Motor neuron (in vitro differentiated cells): ENCODE data around the gene PLEKHO2. TPM values are rescaled to one million over a fixed set of nuclear protein-coding genes. Genes with fewer than 3 reads are reported as not detected.

Experiments
- ATAC-seq, 8 experiments: fragments of 200-7000 bp; cut with Tn5 transposase; replicated peaks in 6 of 8; 2 replicates each; pipeline ENCODE4 v1.8.0; 2021; ENCODE audit warnings: mild to moderate bottlenecking in 8 of 8, moderate library complexity in 8 of 8
- H3K27ac ChIP-seq, 2 donors: fragments of 250-450 bp; sonication (Bioruptor Pico); 2 replicates each; pipeline ENCODE4 v1.9.0; 2021; ENCODE audit warnings: antibody characterized with exemption in 2 of 2, mild to moderate bottlenecking in 2 of 2, moderate library complexity in 1 of 2
- H3K4me1 ChIP-seq, 2 donors: fragments of 250-450 bp; sonication (Bioruptor Pico); replicated peaks in 1 of 2; 2 replicates each; pipeline ENCODE4 v1.6.1; 2021; ENCODE audit warnings: antibody characterized with exemption in 2 of 2, mild to moderate bottlenecking in 2 of 2, moderate library complexity in 1 of 2
- H3K4me3 ChIP-seq, 5 donors: fragments of 250-450 bp; sonication (Bioruptor Pico); 2 replicates each; pipeline ENCODE4 v1.9.0; 2021; ENCODE audit warnings: antibody characterized with exemption in 5 of 5, mild to moderate bottlenecking in 5 of 5, moderate library complexity in 4 of 5
- WGBS, 10 experiments: fragments of 450-650 bp; shearing (Covaris generic); methylation state at CpG; one replicate each; pipeline ENCODE4 v1.0.0; 2022; 5-methylcytosine and 5-hydroxymethylcytosine counted together
- in situ Hi-C, 9 experiments: fragments of 400-800 bp; cut with MboI; loops; one replicate each; pipeline ENCODE4 v1.15.0; 2021; ENCODE audit warnings: low sequenced_read_pairs in 9 of 9, low pct_unique_long_range_greater_than_20kb in 2 of 9; ENCODE audit not compliant: unreplicated experiment in 9 of 9
- total RNA-seq, 8 experiments: library from RNA; unstranded; fragments of 300-600 nt; gene quantifications; 2 replicates each; pipeline versions ENCODE4 v1.2.3 to v1.2.4, GENCODE V29; 2022

Gene PLEKHO2
- total RNA-seq, 8 experiments from 2014 or later, result 2.3 to 57.2 (median 6.5) TPM

DNA sequence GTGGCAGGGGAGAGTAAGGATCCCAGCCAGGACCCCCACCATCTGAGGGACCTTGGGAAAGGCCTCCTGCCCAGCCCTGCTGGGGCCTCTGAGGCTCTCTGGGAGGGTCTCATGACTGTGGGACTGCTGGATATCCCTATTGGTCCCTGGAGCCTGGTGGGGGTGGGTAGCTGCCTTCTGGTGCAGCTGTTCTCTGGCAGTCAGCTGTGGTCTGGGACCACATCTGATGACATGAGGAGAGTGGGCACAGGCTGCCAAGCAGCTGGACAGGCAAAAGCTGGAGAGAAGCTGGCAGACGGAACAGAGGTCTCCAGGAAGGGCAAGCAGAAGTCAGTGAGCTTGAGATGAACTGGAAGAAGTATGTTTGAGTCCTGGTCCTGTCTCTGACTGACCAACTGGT is 22.4 kb downstream of the PLEKHO2 start:
- no peak for ATAC-seq
- H3K4me1 ChIP-seq, result peaks cover 12 to 18% of the 10 kb centered on the region in 2 donors
- WGBS, 10 experiments, result 100% methylated on average over 1 of the region's 1 CpG; no CpG with 5 or more reads in 9 of the 10 experiments

GRCh38 chr15:64865126-64865997 is 23.6 kb downstream of the PLEKHO2 start:
- Histone ChIP-seq H3K4me1 (peaks cover 12 to 18% of the 10 kb centered on the region in 2 donors), H3K27ac (no peak overlapping the region), H3K4me3 (no peak overlapping the region)
- peak in 1 of 8 experiments; percentile 0 for ATAC-seq
- 90 to 100% (median 98%) methylated on average over 1 to 6 of the region's 12 CpGs; no CpG with 5 or more reads in 4 of the 10 experiments for WGBS, 10 experiments
- in situ Hi-C loops, result no loop called here

More for the DNA sequence above, 22.4 kb downstream of the PLEKHO2 start:
- no peak overlapping the region for H3K4me3 ChIP-seq
- in situ Hi-C loops, result no loop called here
- no peak overlapping the region for H3K27ac ChIP-seq

GRCh38 chr15:64865998-64866520 is 24.3 kb downstream of the PLEKHO2 start:
- in situ Hi-C loops, result no loop called here
- H3K4me1 ChIP-seq, result peaks cover 12 to 18% of the 10 kb centered on the region in 2 donors
- H3K4me3 ChIP-seq, result no peak overlapping the region
- 20 to 64% (median 51%) methylated on average over 1 to 4 of the region's 6 CpGs; no CpG with 5 or more reads in 7 of the 10 experiments for WGBS, 10 experiments
- peak overlapping the region in 1 of 2 donors; percentile 4 for H3K27ac ChIP-seq
- peak; percentile 1 to 94 (median 88) for ATAC-seq

DNA sequence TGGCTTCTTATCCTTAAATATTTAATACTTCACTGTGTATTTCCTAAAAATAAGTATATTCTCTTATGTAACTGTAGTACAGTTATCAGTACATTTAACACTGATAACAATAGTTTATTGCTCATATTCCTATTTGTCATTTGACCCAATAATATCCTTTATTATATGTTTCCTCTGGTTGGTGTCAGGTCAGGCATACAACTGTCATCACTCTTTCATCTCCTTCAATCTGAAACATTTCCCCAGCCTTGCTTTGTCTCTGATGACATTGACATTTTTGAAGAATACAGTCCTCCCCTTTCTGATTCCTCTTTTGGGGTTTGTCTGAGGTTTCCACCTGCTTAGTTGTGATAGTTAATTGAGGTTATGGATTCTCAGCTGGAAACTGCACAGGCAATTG is 27.8 kb downstream of the PLEKHO2 start:
- Histone ChIP-seq H3K4me3 (no peak overlapping the region), H3K4me1 (peaks cover 15 to 19% of the 10 kb centered on the region in 2 donors), H3K27ac (no peak overlapping the region)
- in situ Hi-C loops, result no loop called here
- ATAC-seq, result no peak

- H3K27ac ChIP-seq, result no peak overlapping the region
- peaks cover 19 to 27% of the 10 kb centered on the region in 2 donors for H3K4me1 ChIP-seq
- no peak overlapping the region for H3K4me3 ChIP-seq
- in situ Hi-C loops, result no loop called here
- ATAC-seq, result no peak
- 92 to 100% (median 93%) methylated on average over 2 to 6 of the region's 9 CpGs; no CpG with 5 or more reads in 6 of the 10 experiments for WGBS, 10 experiments
Observed at GRCh38 chr15:64870353-64870752, 28.6 kb downstream of the PLEKHO2 start.

DNA sequence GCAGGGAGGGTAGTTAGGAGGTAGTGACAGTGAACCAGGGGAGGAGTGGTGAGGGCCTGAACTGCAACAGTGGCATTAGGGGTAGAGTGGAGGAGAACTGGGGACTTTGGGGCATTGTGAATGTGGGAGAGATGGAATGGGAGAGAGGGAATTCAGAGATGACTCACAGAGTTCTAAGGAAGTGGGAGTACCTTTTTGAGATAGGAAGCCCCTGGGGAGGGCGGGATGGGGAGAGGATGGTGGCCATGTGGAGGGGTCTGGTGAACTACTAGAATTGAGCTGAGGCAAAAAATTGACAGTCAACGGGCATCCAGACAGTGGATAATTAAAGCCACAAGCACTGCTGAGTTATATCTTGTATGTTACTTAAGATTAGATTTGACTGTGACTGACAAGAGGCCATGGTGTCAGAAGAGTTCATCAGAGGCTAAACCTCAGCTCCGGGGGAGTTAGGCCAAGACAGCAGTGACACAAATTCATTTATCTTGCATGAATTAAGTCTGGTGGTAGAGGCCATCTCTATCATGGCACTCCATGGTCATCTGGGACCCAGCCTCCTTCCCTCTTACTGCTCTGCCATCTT is 34.0 kb downstream of the PLEKHO2 start:
- in situ Hi-C loops, result no loop called here
- H3K27ac ChIP-seq, result no peak overlapping the region
- H3K4me3 ChIP-seq, result no peak overlapping the region
- H3K4me1 ChIP-seq, result peaks cover 7 to 10% of the 10 kb centered on the region in 2 donors
- WGBS, 10 experiments, result 17 to 100% (median 60%) methylated on average over 1 of the region's 3 CpGs; no CpG with 5 or more reads in 6 of the 10 experiments
- no peak for ATAC-seq

GRCh38 chr15:64877435-64877834 is 35.7 kb downstream of the PLEKHO2 start:
- Histone ChIP-seq H3K27ac (no peak overlapping the region), H3K4me3 (no peak overlapping the region), H3K4me1 (peaks cover 7 to 10% of the 10 kb centered on the region in 2 donors)
- in situ Hi-C loops, result no loop called here
- WGBS, 10 experiments, result 80% methylated on average over 2 of the region's 3 CpGs; no CpG with 5 or more reads in 9 of the 10 experiments
- ATAC-seq, result peak in 2 of 8 experiments; percentile 9 to 39

- Histone ChIP-seq H3K4me3 (no peak overlapping the region), H3K27ac (no peak overlapping the region), H3K4me1 (peaks cover 7 to 10% of the 10 kb centered on the region in 2 donors)
- no peak for ATAC-seq
- in situ Hi-C loops, result no loop called here
- 42 to 96% (median 80%) methylated on average over 1 to 7 of the region's 8 CpGs; no CpG with 5 or more reads in 3 of the 10 experiments for WGBS, 10 experiments
Observed at GRCh38 chr15:64878705-64879104, 37.0 kb downstream of the PLEKHO2 start.

GRCh38 chr15:64883100-64883581 is 41.4 kb downstream of the PLEKHO2 start:
- in situ Hi-C loops, result no loop called here
- Histone ChIP-seq H3K4me1 (peaks cover 0 to 5% of the 10 kb centered on the region in 2 donors), H3K4me3 (no peak overlapping the region), H3K27ac (no peak overlapping the region)
- ATAC-seq, result no peak
- 33 to 100% (median 67%) methylated on average over 1 to 4 of the region's 5 CpGs; no CpG with 5 or more reads in 2 of the 10 experiments for WGBS, 10 experiments

DNA sequence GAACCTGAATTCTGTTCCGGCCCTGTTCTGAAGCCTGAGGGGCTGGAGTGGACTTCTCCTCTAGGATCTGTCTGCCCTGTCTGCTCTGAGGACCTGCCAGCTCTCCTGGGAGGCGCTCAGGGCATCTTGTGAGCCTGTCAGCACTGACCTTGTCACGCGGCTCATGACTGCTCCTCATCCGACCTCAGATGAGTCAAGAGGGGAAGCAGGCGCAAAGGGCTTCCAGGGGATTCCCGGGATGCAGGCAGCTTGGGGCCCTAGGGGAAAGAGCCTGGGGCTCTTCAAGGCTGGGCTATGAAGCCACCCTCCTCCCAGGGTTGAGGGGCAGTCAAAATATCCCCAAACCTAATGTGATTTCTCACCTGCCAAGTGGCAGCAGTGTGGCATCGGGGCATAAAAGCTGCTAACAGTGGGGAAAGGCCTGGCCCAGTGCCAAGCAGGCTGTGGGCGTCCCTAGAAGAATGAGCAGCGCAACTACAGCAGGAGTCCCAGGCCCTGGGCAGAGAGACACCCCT is 42.3 kb downstream of the PLEKHO2 start:
- H3K4me3 ChIP-seq, result no peak overlapping the region
- in situ Hi-C loops, result no loop called here
- peaks cover 0 to 5% of the 10 kb centered on the region in 2 donors for H3K4me1 ChIP-seq
- WGBS, 10 experiments, result 0 to 100% (median 44%) methylated on average over 1 to 6 of the region's 10 CpGs; no CpG with 5 or more reads in 4 of the 10 experiments
- ATAC-seq, result peak; percentile 67 to 97 (median 94)
- H3K27ac ChIP-seq, result no peak overlapping the region

DNA sequence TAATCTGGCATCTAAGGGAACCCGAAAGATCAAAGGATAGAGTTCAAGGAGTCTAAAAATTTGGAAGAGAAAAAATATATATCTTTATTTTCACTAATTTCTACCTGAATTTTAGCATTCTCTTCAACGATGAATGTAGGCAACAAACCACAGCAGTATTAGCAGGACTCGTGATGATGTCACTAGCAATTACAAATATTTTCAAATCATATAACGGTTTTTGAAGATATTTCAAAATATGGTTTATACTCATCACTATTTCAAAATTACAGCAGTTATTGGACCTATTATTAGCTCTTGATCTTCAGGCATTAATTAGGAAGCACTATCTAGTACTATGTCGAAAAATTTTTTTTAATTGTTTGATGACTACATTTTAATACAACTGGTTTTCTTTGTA is 43.0 kb downstream of the PLEKHO2 start:
- in situ Hi-C loops, result no loop called here
- ATAC-seq, result no peak
- H3K27ac ChIP-seq, result no peak overlapping the region
- peaks cover 0 to 5% of the 10 kb centered on the region in 2 donors for H3K4me1 ChIP-seq
- no peak overlapping the region for H3K4me3 ChIP-seq
- 56 to 100% (median 92%) methylated on average over 4 to 5 of the region's 5 CpGs; no CpG with 5 or more reads in 1 of the 10 experiments for WGBS, 10 experiments

- Histone ChIP-seq H3K4me3 (no peak overlapping the region), H3K4me1 (peaks cover under 1 to 5% of the 10 kb centered on the region in 2 donors), H3K27ac (no peak overlapping the region)
- WGBS, 10 experiments, result 80 to 100% (median 96%) methylated on average over 1 to 2 of the region's 6 CpGs; no CpG with 5 or more reads in 6 of the 10 experiments
- in situ Hi-C loops, result no loop called here
- ATAC-seq, result no peak
Observed at GRCh38 chr15:64888336-64888735, 46.6 kb downstream of the PLEKHO2 start.

DNA sequence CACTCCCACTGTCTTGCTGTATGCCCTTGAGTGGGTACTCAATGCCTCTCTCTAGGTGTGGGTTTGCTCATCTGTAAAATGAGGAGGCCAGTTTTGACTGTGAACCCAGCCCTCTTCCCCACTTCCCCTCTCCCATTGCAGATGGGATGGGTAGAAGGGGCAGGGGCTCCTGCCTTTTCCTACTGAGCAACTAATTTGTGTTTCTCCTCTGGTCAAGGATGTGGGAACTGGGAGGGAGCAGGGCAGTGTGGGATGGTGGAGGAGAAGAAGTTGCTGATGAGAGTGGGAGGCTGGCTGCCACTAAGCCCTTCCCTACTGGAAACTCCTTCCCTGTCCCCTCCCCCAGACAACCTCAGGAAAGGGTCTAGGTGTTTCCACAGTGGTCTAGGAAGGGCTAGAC is 49.8 kb downstream of the PLEKHO2 start:
- peaks cover 3 to 28% of the 10 kb centered on the region in 2 donors for H3K4me1 ChIP-seq
- in situ Hi-C loops, result no loop called here
- no peak overlapping the region for H3K4me3 ChIP-seq
- ATAC-seq, result no peak
- no peak overlapping the region for H3K27ac ChIP-seq
